GM23248 (cell line): ENCODE measurements around the gene DYSF. TPM values are rescaled to one million over a fixed set of nuclear protein-coding genes. Genes with fewer than 3 reads are reported as not detected.

ENCODE experiments used
- DNase-seq: peaks from one replicate; pipeline ENCODE4 v3.0.0-alpha.2; 2015
- H2AFZ ChIP-seq: fragments of 200-600 bp; sonication (generic); 2 replicates; pipeline ENCODE4 v1.6.1; 2016; ENCODE audit warnings: antibody characterized with exemption
- H3F3A ChIP-seq: fragments of 200-600 bp; sonication (generic); 2 replicates; pipeline ENCODE4 v1.6.1; 2016; ENCODE audit warnings: mild to moderate bottlenecking, antibody characterized with exemption, mixed run types; ENCODE audit not compliant: insufficient read depth
- H3K27ac ChIP-seq: fragments of 200-600 bp; sonication (generic); 2 replicates; pipeline ENCODE4 v1.5.1; 2016; ENCODE audit warnings: mild to moderate bottlenecking
- H3K27me3 ChIP-seq: fragments of 200-600 bp; sonication (generic); replicated peaks from 2 replicates; pipeline ENCODE4 v1.6.1; 2016; ENCODE audit warnings: mild to moderate bottlenecking; ENCODE audit not compliant: insufficient read depth
- H3K36me3 ChIP-seq: fragments of 200-600 bp; sonication (generic); 2 replicates; pipeline ENCODE4 v1.6.1; 2016; ENCODE audit warnings: low read depth, mild to moderate bottlenecking
- H3K4me1 ChIP-seq: fragments of 200-600 bp; sonication (generic); 2 replicates; pipeline ENCODE4 v1.6.1; 2016; ENCODE audit warnings: mild to moderate bottlenecking; ENCODE audit not compliant: insufficient read depth
- H3K4me2 ChIP-seq: fragments of 200-600 bp; sonication (generic); one replicate; pipeline ENCODE4 v1.6.1; 2016; ENCODE audit warnings: mild to moderate bottlenecking; ENCODE audit not compliant: unreplicated experiment
- H3K4me3 ChIP-seq: fragments of 200-600 bp; sonication (generic); 2 replicates; pipeline ENCODE4 v1.5.1; 2016; ENCODE audit warnings: mild to moderate bottlenecking
- H3K79me2 ChIP-seq: fragments of 200-600 bp; sonication (generic); 2 replicates; pipeline ENCODE4 v1.6.1; 2016; ENCODE audit warnings: mild to moderate bottlenecking; ENCODE audit not compliant: insufficient read depth
- H3K9ac ChIP-seq: fragments of 200-600 bp; sonication (generic); 2 replicates; pipeline ENCODE4 v1.6.1; 2016; ENCODE audit warnings: mild to moderate bottlenecking
- H3K9me2 ChIP-seq: fragments of 200-600 bp; sonication (generic); 2 replicates; pipeline ENCODE4 v1.6.1; 2016; ENCODE audit warnings: mixed run types, mild to moderate bottlenecking, moderate library complexity; ENCODE audit not compliant: insufficient read depth
- H3K9me3 ChIP-seq: fragments of 200-600 bp; sonication (generic); one replicate; pipeline ENCODE4 v1.6.1; 2017; ENCODE audit warnings: low read depth
- H4K20me1 ChIP-seq: fragments of 200-600 bp; sonication (generic); 2 replicates; pipeline ENCODE4 v1.6.0; 2016; ENCODE audit not compliant: insufficient read depth
- EZH2 ChIP-seq: fragments of 200-600 bp; sonication (generic); IDR thresholded peaks from 2 replicates; pipeline ENCODE4 v1.6.1; 2018; ENCODE audit warnings: antibody characterized with exemption, mild to moderate bottlenecking; ENCODE audit not compliant: insufficient read depth, poor library complexity, severe bottlenecking
- EZH2phosphoT487 ChIP-seq: fragments of 200-600 bp; sonication (generic); IDR thresholded peaks from 2 replicates; pipeline ENCODE4 v1.6.1; 2018; ENCODE audit warnings: antibody characterized with exemption, moderate library complexity, mild to moderate bottlenecking, low read depth; ENCODE audit not compliant: insufficient read depth
- WGBS, 2 experiments: methylation state at CpG; one replicate each; pipeline ENCODE4 v1.1.6; 2015 to 2017; ENCODE audit warnings: low lambda C conversion rate in 2 of 2, low coverage in 1 of 2; ENCODE audit errors: missing lambda C conversion rate in 2 of 2; 5-methylcytosine and 5-hydroxymethylcytosine counted together
- in situ Hi-C: fragments of 300-500 bp; cut with MboI; formaldehyde crosslinking; loops from 2 replicates; pipeline ENCODE4 v1.15.0; 2020
- polyA plus RNA-seq: library from polyadenylated mRNA; unstranded; fragments of >200 nt; fragmentation: Nextera tagmentation; extraction: Ambion mirVana; gene quantifications from 2 replicates; pipeline ENCODE4 v1.2.1, GENCODE V29; 2016
- total RNA-seq: library from RNA; depleted of rRNA; stranded (reverse); fragments of >200 nt; shearing (Covaris generic); gene quantifications from 2 replicates; pipeline ENCODE4 v1.2.3, GENCODE V29; 2014

DYSF gene
- total and polyA plus RNA-seq, 2 experiments from 2014 or later: 0.25 to 0.54 TPM

- in situ Hi-C loops: no loop called here
- H2AFZ ChIP-seq: no peak overlapping the region
- H3K9ac ChIP-seq: no peak overlapping the region
- H3K4me2 ChIP-seq: no peak overlapping the region
- 78 to 87% methylated on average over 6 to 7 of the region's 7 CpGs for WGBS, 2 experiments
- peak; percentile 29 for DNase-seq
- H3K9me3 ChIP-seq: no peaks in the 10 kb centered on the region
- H3K4me1 ChIP-seq: 0 out of 2 replicates have a peak, but pooled peaks cover 4% of the 10 kb centered on the region
- H3K27ac ChIP-seq: no peak overlapping the region
- no peaks in the 10 kb centered on the region for H3F3A ChIP-seq
- TF ChIP-seq EZH2phosphoT487 (no peak), EZH2 (no peak)
- H3K79me2 ChIP-seq: no peaks in the 10 kb centered on the region
- H3K4me3 ChIP-seq: no peak overlapping the region
- 0 out of 2 replicates have a peak, but pooled peaks cover 10% of the 10 kb centered on the region for H3K27me3 ChIP-seq
- no peaks in the 10 kb centered on the region for H3K36me3 ChIP-seq
- H3K9me2 ChIP-seq: no peaks in the 10 kb centered on the region
- H4K20me1 ChIP-seq: no peaks in the 10 kb centered on the region
These were observed 130.5 kb downstream of the DYSF start for GRCh38 chr2:71583876-71584275.

- no peaks in the 10 kb centered on the region for H4K20me1 ChIP-seq
- no peaks in the 10 kb centered on the region for H3K36me3 ChIP-seq
- no peak overlapping the region for H3K4me2 ChIP-seq
- DNase-seq: no peak
- peaks cover 14% of the 10 kb centered on the region; the same call in 1 of the 2 replicates for H3K27me3 ChIP-seq
- H3K4me1 ChIP-seq: no peaks in the 10 kb centered on the region
- H3K79me2 ChIP-seq: no peaks in the 10 kb centered on the region
- no peak overlapping the region for H3K27ac ChIP-seq
- no peaks in the 10 kb centered on the region for H3F3A ChIP-seq
- no peaks in the 10 kb centered on the region for H3K9me2 ChIP-seq
- 22 to 27% methylated on average over 6 to 8 of the region's 8 CpGs for WGBS, 2 experiments
- H2AFZ ChIP-seq: no peak overlapping the region
- H3K4me3 ChIP-seq: no peak overlapping the region
- H3K9me3 ChIP-seq: no peaks in the 10 kb centered on the region
- in situ Hi-C loops: no loop called here
- H3K9ac ChIP-seq: no peak overlapping the region
- TF ChIP-seq EZH2phosphoT487: no peak
- TF ChIP-seq EZH2: no peak
These were observed 133.1 kb downstream of the DYSF start for GRCh38 chr2:71586471-71586870.

GRCh38 chr2:71587509-71588073 lies 134.2 kb downstream of the DYSF start:
- no peaks in the 10 kb centered on the region for H3K4me1 ChIP-seq
- no peak overlapping the region for H3K9ac ChIP-seq
- H3K27ac ChIP-seq: no peak overlapping the region
- H3K4me3 ChIP-seq: no peak overlapping the region
- 91% methylated on average over 4 of the region's 4 CpGs for WGBS, 2 experiments
- H3K9me2 ChIP-seq: no peaks in the 10 kb centered on the region
- no peaks in the 10 kb centered on the region for H3F3A ChIP-seq
- no peaks in the 10 kb centered on the region for H3K9me3 ChIP-seq
- H3K4me2 ChIP-seq: no peak overlapping the region
- DNase-seq: no peak
- no peaks in the 10 kb centered on the region for H3K36me3 ChIP-seq
- in situ Hi-C loops: no loop called here
- H3K79me2 ChIP-seq: no peaks in the 10 kb centered on the region
- H4K20me1 ChIP-seq: no peaks in the 10 kb centered on the region
- TF ChIP-seq EZH2: no peak
- TF ChIP-seq EZH2phosphoT487: no peak
- no peak overlapping the region for H2AFZ ChIP-seq
- H3K27me3 ChIP-seq: peaks cover 17% of the 10 kb centered on the region; the same call in 1 of the 2 replicates

DNA sequence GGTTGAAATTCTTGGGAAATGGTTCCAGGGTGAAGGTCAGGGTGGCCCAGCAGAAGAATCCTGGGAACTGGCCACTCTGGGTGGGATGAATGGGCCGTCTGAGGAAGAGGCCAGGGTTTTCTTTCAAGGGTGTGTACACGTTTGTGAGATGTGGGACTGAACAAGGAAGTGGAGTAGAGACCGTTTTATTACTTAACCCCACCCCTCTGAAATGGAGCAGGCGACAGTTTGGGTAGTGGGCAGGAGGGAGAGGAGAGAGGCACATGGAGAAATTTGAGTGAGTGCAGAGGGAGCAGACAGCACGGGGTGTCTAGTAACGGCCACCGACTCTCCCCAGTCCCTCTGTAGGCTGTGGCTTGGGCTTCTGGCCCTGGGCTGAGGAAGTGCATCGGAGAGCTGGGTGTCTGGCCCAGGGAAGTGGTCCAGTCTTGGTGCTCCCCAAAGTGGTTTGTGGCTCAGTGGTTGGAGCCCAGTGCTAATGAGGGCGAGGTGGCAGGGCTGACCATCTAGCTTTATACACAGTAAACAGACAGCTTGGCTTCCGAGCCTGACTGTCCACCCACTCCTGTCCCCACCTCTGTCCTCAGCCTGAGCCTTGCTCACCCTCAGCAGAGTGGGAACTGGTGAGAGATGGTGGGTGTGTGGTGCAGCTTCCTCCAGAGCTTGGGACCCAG lies 135.3 kb downstream of the DYSF start:
- no peaks in the 10 kb centered on the region for H3K9me2 ChIP-seq
- H3K27me3 ChIP-seq: peaks cover 17% of the 10 kb centered on the region; the same call in 1 of the 2 replicates
- no peak overlapping the region for H3K9ac ChIP-seq
- no peaks in the 10 kb centered on the region for H3F3A ChIP-seq
- TF ChIP-seq EZH2phosphoT487 (no peak), EZH2 (no peak)
- no peaks in the 10 kb centered on the region for H3K79me2 ChIP-seq
- H3K36me3 ChIP-seq: no peaks in the 10 kb centered on the region
- DNase-seq: no peak
- no peaks in the 10 kb centered on the region for H3K9me3 ChIP-seq
- H2AFZ ChIP-seq: no peak overlapping the region
- no peak overlapping the region for H3K27ac ChIP-seq
- no peaks in the 10 kb centered on the region for H3K4me1 ChIP-seq
- in situ Hi-C loops: no loop called here
- no peak overlapping the region for H3K4me2 ChIP-seq
- no peak overlapping the region for H3K4me3 ChIP-seq
- WGBS, 2 experiments: 60 to 61% methylated on average over 10 of the region's 10 CpGs
- no peaks in the 10 kb centered on the region for H4K20me1 ChIP-seq
